Left cardiac atrium (tissue), 4 donors: Measurements from ENCODE around the gene DGCR2. TPM values are rescaled to one million over a fixed set of nuclear protein-coding genes. Genes with fewer than 3 reads are reported as not detected.
"Not testable (repeated sequence)": the region's sequence is repeated elsewhere in the genome, so short reads cannot be mapped to it uniquely, and the experiment has no call there.

Source experiments
- ATAC-seq, 2 donors: fragments of 200-7000 bp; cut with Tn5 transposase; one replicate each; pipeline ENCODE4 v1.9.1; 2020; ENCODE audit warnings: mild to moderate bottlenecking in 2 of 2, moderate library complexity in 2 of 2
- DNase-seq: peaks from one replicate; pipeline ENCODE4 v3.0.0-alpha.2; 2020
- intact Hi-C, 2 donors: fragments of 100-400 bp; cut with DNase I; formaldehyde crosslinking; loops; one replicate each; pipeline versions ENCODE4 v1.14.1 to v1.15.1; 2022 to 2023
- total RNA-seq, 2 donors: library from RNA; stranded (reverse); fragmentation: NEBNext Ultra II Directional; extraction: Animal tissue kit (Norgen Biotek cat#: 25700); gene quantifications; one replicate each; pipeline ENCODE4 v1.2.1, GENCODE V29; 2021
- donor health status: DM: no; HTN: yes; CAD: no.
- donor health status: DM: no; HTN: yes; CAD: no; lungs with severe emphysema.
- donor health status: DM: yes; HTN: yes; CAD: no.
- donor health status: Dilated cardiomyopathy.

The DGCR2 gene
- total RNA-seq, 2 donors from 2014 or later, result 30.4 to 31.4 TPM

DNA sequence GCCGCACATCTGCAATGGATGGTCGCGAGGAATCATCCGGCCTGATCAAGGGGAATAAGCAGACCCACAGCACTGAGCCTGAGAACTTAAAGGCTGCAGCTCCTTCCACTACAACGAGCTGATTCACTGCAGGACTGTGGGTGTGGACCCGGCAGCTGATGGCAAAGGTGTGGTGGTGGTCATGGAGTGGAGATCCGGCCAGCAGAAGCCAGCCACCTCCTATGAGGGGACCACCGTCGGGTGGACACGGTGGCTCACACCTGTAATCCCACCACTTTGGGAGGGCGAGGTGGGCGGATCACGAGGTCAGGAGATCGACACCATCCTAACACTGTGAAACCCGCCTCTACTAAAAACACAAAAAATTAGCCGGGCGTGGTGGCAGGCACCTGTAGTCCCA lies 66.4 kb downstream of the DGCR2 start:
- intact Hi-C loops, result no loop called here
- no peak for DNase-seq
- no peak for ATAC-seq

DNA sequence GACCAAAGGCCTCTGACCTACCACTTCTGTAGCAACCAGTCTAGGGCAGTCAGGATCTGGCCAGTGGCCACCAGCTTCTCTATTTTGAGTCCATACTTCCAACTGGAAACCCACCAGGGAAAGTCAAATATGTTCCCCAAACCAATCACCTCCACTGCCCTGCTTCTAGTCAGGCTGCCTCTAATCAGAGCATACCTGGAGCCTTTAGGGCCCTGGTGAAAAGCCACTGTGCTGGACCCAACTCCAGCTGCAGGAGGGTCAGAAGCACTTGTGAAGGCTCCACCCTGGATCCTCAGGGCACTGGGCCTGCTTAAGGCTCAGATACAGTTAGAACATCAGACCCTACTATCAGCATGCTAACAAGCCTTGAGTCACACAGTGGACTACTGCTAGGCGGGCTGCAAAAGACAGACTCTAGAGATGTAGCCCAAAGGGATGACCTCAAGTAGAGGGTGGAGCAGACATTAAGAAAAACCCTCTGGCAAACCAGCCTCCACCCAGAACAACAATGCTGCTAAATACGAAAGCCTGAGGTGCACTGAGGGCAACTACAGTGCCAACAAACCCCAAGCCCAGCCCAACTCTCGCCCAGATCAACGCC lies 69.2 kb downstream of the DGCR2 start:
- ATAC-seq (no peak), DNase-seq (no peak)
- intact Hi-C loops, result no loop called here

DNA sequence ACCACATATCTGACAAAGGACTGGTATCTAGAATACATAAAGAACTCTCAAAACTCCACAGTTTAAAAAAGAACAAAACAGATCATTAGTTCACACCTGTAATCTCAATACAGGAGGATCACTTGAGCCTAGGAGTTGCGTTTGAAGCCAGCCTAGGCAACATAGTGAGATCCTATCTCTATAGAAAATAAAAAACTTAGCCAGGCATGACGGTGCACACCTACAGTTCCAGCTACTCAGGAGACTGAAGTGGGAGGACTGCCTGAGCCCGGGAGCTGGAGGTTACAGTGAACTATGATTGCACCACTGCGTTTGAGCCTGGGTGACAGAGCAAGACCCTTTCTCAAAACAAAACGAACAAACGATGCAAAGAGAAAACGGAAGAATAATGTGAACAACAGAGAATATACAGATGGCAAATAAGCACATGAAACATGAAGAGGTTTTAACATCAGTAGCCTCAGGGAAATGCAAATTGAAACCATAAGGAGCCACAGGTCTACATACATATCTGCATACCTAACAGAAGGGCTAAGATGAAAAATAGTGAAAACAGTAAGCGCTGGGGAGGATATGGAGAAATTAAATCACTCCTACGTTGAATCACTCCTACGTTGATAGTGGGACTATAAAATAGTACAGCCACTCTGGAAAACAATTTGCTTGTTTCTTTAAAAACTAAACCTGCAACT lies 70.7 kb downstream of the DGCR2 start:
- ATAC-seq, result no peak
- peak; percentile 1 for DNase-seq
- intact Hi-C loops, result no loop called here

DNA sequence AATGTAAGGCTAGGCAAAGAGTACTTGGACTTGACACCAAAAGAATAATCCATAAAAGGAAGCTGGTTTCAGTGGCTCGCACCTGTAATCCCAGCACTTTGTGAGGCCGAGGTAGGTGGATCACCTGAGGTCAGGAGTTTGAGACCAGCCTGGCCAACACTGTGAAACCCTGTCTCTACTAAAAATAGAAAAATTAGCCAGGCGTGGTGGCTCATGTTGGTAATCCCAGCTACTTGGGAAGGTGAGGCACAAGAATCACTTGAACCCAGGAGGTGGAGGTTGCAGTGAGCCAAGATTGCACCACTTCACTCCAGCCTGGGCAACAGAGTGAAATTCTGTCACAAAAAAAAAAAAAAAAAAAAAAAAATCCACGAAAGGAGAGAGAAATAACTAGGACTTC lies 71.4 kb downstream of the DGCR2 start:
- DNase-seq, intact Hi-C loops, ATAC-seq: not testable (repeated sequence)

DNA sequence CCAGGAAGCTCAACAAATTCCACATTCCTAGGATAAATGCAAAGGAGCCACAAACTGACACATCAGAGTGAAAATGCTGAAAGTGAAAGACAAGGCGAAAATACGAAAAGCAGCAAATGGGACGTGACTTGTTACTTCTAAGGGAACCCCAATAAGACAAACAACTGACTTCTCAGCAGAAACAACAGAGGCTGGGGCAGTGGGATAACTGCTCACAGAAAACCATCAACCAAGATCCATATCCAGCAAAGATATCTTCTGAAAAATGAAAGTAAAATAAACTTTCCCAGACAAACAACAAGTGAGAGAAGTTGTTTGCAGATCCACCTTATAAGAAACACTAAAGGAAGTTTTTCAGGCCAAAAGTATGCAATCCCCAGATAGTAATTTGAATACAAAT lies 72.1 kb downstream of the DGCR2 start:
- no peak for DNase-seq
- intact Hi-C loops, result no loop called here
- no peak for ATAC-seq

DNA sequence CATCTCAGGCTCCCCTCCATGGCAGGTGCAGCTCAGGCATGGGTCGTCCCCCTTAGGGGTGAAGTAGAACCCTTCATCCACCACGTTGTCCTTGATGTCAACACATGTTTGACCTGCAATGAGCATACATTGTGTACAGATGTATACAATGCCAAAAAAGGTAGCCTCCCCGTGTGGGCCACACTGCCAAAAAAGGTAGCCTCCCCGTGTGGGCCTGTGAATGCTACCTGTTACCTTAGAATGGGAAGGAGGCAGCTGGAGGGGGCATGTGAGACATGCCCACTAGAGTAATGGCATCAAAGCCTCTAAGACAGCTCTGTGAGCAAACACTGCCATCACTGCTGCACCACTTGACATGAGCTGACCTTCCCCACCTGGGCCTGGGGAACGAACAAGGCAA lies 73.7 kb downstream of the DGCR2 start:
- DNase-seq, result peak; percentile 1
- no peak for ATAC-seq

DNA sequence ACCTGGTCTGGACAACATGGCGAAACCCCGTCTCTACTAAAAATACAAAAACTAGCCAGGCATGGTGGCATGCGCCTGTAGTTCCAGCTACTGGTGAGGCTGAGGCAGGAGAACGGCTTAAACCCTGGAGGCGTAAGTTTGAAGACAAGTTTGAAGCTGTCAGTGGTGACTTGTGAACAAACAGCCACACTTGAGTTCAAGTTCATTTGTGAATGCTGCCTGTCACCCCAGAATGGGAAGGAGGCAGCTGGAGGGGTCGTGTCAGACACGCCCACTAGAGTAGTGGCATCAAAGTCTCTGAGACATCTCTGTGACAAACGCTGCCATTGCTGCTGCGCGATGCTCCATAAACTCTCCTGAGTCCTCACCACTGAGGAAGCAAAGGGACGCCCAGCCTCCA lies 74.2 kb downstream of the DGCR2 start:
- intact Hi-C loops, result no loop called here
- DNase-seq, result peak; percentile 7

More for the DNA sequence above, 73.7 kb downstream of the DGCR2 start:
- intact Hi-C loops, result no loop called here

DNA sequence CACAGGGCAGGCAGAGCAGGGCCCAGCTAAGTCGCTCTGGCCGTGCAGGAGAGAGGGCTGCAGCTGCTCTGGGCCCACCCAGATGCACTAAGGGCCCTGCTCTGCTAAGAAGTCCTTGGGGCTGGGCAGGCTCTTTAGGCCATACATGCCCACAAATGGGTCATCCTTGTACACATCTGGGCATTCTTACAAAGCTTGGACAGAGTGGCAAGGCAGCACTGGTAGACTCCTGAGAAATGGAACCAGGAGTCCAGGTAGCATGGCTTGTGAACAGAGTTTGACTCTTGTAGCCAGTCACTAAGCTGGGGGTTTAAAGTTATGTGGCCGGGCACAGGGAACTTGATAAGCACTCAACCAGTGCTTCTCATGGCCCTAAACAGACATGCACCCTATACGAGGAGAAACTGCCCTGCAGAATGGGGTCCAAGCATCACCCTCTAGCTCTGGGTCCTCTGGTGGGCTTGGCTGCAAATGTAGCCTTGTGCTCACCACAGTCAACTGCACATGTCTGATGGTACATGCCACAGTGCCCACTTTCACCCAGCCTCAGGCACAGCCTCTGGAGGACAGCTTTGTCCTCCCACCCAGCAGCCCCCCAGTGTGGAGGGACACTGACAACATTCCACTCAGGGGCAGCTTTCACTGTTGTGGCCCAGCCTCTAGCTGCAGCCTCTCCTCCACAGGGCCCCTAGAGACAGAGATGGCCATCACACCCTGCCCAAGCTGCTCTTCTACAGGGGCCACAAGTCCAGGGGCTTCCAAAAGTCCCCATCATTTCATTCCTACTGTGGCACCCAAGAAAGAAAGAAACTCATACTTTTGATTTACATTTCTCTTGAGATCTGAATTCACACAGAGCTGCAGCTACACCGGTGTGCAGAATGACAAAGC lies 75.2 kb downstream of the DGCR2 start:
- DNase-seq (no peak), ATAC-seq (no peak)
- intact Hi-C loops, result no loop called here

More for the DNA sequence above, 74.2 kb downstream of the DGCR2 start:
- ATAC-seq, result no peak

DNA sequence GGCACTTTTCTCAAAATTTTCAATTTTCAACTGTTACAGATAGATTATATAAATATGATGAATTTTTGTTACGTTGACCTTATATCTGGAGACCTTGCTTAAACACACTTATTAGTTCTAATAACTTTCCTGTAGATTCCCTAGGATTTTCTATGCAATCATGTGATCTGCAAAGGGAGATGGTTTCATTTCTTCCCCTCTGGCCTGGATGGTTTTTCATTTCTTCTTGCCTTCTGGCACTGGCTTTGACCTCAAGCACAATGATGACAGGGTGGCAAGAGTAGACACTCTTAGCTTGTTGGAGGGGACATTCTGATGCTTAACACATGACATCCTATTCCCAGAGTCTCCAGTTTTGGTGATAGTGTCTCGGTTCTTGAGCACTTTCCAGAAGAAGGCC lies 75.9 kb downstream of the DGCR2 start:
- ATAC-seq, result no peak
- intact Hi-C loops, result no loop called here
- no peak for DNase-seq

DNA sequence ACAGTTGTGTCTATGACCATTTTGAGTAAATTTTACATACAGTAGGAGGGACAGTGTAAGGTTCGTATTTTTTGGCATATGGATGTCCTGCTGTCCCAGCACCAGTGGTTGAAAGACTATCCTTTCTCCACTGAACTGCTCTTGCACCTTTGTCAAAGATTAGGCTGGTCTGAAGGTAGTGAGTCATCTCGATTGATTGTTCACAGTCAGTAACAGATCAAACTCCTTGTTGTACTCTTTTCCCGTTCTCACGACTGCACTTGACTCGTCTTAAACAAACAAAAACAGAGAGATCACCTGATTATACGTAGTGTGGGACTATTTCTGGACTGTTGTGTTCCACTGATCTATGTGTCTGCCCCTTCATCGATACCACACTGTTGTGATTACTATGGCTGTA lies 77.1 kb downstream of the DGCR2 start:
- intact Hi-C loops, result no loop called here
- no peak for DNase-seq
- no peak for ATAC-seq

DNA sequence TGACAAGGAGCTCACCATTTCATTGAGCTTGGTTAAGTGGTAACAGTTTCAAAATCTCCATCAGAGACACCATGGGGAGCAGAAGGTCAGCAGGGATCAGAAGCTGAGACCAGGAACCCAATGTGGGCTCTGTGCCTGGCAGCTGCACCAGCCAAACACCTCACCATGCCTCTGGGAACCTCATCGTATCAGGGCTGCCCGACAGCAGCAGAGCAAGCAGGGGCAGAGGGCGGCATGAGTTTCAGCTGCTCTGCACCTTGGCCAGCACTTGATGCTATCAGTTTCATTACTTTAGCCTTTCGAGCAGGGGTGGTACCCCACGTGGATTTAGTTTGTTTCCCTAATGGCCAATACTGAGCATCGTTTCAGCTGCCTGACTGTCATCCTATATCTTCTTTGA lies 77.8 kb downstream of the DGCR2 start:
- ATAC-seq (no peak), DNase-seq (no peak)
- intact Hi-C loops, result no loop called here

DNA sequence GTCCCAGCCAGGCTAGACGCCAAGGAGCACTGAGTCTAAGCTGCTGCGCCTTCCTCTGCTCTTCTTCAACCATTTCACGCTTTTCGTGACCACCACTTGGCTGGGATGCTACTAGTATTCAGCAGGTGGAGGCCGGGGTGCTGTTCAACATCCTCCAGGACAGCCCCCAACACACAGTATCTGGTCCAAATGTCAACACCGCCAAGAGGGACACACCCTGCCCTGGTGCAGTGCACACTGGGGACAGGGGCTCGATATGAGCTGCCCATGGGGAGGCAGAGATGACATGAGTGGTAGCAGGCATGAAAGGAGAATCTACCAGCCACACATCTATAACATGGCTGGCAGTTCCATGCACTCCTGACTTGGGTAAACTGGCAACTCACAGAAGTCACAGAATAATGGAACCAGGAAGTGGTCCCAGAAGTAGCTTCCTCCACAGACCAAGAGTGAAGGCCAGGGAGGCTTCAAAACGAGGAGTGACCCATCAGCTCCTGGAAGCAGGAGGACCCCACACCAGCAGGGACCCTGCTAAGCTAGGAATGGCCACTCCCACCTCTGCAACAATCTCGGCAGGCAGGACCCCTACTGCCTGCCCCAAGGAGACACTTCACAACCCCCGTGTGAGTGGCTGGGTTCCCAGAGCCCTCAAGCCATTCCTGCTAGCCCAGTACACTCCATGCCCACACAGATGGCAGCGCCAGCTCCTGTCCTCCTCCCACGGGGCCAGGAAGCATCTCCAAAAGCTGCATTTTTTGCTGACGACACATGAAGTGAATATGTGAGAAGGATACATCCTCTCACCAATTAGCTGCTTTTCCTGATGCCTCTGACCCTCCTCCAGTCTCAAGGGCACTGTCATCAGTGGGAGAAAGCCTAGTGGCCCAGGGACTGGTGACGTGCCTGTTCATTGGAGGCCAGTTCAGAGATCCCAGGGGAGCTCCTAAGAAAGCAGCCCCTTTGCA lies 78.8 kb downstream of the DGCR2 start:
- intact Hi-C loops, result no loop called here
- ATAC-seq (no peak), DNase-seq (no peak)

DNA sequence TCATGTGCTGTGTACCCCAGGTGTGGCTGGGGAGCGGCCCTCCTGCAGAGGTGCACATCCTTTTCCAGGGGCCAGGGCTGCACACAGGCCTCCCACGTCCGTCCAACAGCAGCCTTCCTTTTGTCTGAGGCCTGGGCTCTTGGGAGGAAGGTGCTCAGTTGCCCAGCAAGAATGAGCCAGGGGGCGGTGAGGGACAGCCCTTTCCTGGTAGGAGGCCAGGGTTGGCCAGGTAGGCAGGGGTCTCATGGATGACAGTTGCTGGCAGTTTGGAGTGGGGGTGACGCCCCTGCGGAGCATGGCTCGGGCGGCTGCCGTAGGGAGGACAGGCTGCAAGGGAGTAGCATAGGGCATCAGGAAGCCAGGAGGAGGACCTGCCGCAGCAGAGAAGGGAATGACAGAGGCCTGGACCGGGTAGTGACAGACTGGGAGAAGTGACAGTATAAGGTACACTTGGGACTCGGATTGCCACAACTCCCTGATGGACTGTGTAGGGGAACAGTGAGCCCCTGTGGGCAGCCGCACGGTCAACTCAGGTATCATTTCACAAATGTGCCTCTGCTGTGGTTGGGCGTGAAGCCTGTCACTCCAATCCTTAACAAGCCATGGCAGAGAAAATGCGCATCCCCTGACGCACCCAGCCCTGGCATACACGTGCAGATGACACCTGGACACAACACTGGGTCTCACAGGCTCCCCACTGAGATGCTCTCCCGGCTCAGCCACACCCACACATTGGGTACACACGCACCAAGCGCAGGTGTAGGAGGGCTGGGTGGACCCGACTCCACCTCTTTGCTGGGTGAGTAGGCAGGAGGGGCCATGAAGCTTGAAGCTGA lies 79.7 kb downstream of the DGCR2 start:
- no peak for DNase-seq
- no peak for ATAC-seq

DNA sequence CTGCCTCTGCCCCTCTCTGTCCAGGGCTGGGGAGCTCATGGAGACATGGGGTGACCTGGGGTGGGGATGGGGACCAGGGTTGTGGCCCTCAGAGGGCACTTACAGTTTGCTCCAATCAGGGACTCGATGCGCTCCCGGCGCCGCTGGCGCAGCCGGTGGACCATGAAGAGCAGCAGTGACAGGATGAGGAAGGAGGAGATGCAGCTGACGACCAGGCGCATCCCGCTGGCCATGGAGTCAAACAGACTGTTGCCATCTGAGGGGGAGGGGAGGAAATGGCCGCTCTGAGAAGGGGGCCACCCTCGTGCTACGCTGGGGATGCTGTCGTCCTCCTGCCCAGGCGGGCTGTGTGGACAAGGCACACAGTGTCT lies 80.5 kb downstream of the DGCR2 start:
- intact Hi-C loops, result no loop called here
- no peak for DNase-seq

More for the DNA sequence above, 79.7 kb downstream of the DGCR2 start:
- intact Hi-C loops, result no loop called here

DNA sequence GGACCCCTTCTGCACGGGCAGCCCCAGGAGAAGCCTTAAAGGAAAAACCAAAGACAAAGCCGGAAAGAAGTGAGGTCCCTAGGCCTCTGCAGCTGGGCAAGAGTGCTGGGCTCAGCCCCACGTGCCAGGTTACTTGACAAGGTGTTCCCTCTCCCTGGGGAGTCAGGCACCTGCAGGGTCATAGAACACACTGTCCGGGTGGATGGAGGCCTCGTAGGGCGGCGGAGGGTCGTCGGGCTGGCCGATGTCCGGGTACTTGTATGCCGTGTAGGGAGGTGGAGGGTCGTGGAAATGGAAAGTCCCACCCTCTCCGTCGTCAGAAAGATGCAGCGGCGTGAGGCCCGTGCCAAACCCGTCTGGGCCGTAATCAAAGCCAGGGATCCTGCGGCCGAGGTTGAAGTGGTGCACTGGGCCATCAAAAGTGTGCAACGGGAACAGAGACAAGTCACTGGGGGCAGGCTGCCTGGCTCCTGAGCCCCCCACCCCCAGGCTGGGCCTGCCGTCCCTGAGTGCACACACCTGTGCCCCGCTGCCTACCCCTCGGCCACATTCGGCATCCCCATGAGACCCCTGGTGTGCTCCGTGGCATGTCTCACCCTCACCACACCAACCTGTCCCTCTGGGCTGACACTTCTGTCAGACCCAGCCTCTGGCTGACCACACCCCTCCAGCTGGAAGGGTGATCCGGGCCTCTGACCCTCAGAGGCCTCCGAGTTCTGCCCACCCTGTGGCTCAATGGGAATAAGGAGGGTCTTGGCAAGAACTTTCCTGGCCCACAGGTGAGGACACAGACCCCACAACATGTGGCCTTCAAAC lies 81.1 kb downstream of the DGCR2 start:
- intact Hi-C loops, result no loop called here
- ATAC-seq, result no peak

More for the DNA sequence above, 80.5 kb downstream of the DGCR2 start:
- no peak for ATAC-seq

DNA sequence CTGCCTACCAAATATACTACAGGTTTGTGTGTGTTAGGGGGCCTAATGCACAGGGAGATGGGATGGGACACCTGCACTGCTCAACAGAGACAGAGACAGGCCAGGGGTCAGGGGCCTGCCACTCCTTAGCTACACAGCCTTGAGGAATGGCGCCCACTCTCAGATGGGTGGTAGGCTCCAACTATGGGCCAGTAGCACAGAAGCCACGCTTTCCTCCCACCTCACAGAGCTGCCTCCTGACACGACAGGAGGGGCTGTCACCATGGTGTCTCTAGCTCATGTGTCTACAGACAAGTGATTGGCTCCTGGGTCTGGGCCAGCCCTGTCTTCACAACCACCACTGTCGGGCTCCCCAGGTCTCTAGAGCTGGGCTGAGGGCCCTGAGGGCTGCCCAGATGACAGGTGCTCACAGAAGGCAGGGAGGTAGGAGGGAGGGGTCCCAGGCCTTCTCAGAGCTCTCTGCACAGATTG lies 81.8 kb downstream of the DGCR2 start:
- ATAC-seq, result no peak
- intact Hi-C loops, result no loop called here
- no peak for DNase-seq

More for the DNA sequence above, 81.1 kb downstream of the DGCR2 start:
- no peak for DNase-seq

DNA sequence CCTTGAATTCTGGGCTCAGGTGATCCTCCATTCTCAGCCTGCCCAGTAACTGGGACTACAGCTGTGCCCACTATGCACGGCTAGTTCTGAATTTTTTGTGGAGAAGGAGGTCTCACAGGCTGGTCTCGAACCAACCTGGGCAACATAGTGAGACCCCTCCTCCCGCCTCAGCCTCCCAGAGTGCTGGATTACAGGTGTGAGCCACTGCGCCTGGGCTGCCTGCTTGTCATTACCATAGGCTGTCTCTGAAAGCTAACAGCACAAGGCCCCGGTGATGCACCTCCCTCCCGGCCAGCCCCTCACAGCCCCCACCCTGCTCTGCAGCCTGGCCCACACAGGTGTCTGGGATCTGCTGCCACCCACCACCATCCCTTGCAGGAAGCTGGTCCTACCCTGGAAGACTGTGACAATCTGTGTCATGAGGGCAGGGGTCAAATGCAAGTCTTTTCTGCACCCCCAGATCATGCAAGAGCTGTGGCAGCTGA lies 82.4 kb downstream of the DGCR2 start:
- intact Hi-C loops, result no loop called here
- no peak for DNase-seq

More for the DNA sequence above, 82.4 kb downstream of the DGCR2 start:
- ATAC-seq, result no peak
